Measurements from ENCODE around the gene UBE2V1. TPM values are rescaled to one million over a fixed set of nuclear protein-coding genes. Genes with fewer than 3 reads are reported as not detected.
A peak's percentile ranks its signal among the peaks of the same experiment; 100 is the strongest.

Gene UBE2V1
- total and polyA plus RNA-seq, 2 of the 13 experiments (the other 11 are each of a cell fraction or from before 2014, with no cell fraction given): 81.3 to 132 TPM

GRCh38 chr20:50043573-50044352 is 69.2 kb downstream of the UBE2V1 start (continued):
- TF ChIP-seq THAP7 (CRISPR knock-in tag; IDR thresholded peaks at IDR 0.05) (no peak), CSRNP1 (CRISPR knock-in tag; IDR thresholded peaks at IDR 0.05) (no peak), PAF1 (CRISPR knock-in tag; IDR thresholded peaks at IDR 0.05) (no peak), ARNT2 (CRISPR knock-in tag; IDR thresholded peaks at IDR 0.05; ENCODE audit: low read depth) (0 out of 2 replicates have a peak, but pooled peaks have one; percentile 49), SCMH1 (CRISPR knock-in tag; IDR thresholded peaks at IDR 0.05; ENCODE audit: borderline replicate concordance) (no peak), SIX1 (CRISPR knock-in tag; IDR thresholded peaks at IDR 0.05; ENCODE audit: borderline replicate concordance) (no peak), FUBP1 (CRISPR knock-in tag; IDR thresholded peaks at IDR 0.05; ENCODE audit: borderline replicate concordance) (no peak), E2F5 (CRISPR knock-in tag; conservative IDR thresholded peaks at IDR 0.05) (no peak), ZNF562 (CRISPR knock-in tag; IDR thresholded peaks at IDR 0.05; ENCODE audit: borderline replicate concordance) (no peak), RARA (CRISPR knock-in tag; IDR thresholded peaks at IDR 0.05) (0 out of 2 replicates have a peak, but pooled peaks have one; percentile 9), MAFF (IDR thresholded peaks at IDR 0.05; ENCODE audit: low read depth, low read length) (no peak), ZBTB33 (CRISPR knock-in tag; IDR thresholded peaks at IDR 0.05) (no peak), NRL (CRISPR knock-in tag; IDR thresholded peaks at IDR 0.05; ENCODE audit: borderline replicate concordance) (no peak), LCORL (IDR thresholded peaks at IDR 0.05) (no peak), LCORL (CRISPR knock-in tag; IDR thresholded peaks at IDR 0.05) (peak; percentile 54; the same call in 1 of the 2 replicates), SAP130 (CRISPR knock-in tag; IDR thresholded peaks at IDR 0.05; ENCODE audit: low read depth) (peak; percentile 49), THAP9 (CRISPR knock-in tag; IDR thresholded peaks at IDR 0.05; ENCODE audit: borderline replicate concordance) (peak; percentile 65; the same call in 1 of the 2 replicates), RFX5 (IDR thresholded peaks at IDR 0.05; ENCODE audit: low read depth, low read length) (no peak), NAIF1 (CRISPR knock-in tag; IDR thresholded peaks at IDR 0.05; ENCODE audit: borderline replicate concordance) (no peak)
